ENCODE measurements around the gene MGAT4A. TPM values are rescaled to one million over a fixed set of nuclear protein-coding genes. Genes with fewer than 3 reads are reported as not detected.
A peak's percentile ranks its signal among the peaks of the same experiment; 100 is the strongest.

The MGAT4A gene
- total and polyA plus RNA-seq, 10 of the 15 experiments (the other 5 are each of a cell fraction or from before 2014, with no cell fraction given) = 4.3 to 23.4 (median 13.6) TPM

DNA sequence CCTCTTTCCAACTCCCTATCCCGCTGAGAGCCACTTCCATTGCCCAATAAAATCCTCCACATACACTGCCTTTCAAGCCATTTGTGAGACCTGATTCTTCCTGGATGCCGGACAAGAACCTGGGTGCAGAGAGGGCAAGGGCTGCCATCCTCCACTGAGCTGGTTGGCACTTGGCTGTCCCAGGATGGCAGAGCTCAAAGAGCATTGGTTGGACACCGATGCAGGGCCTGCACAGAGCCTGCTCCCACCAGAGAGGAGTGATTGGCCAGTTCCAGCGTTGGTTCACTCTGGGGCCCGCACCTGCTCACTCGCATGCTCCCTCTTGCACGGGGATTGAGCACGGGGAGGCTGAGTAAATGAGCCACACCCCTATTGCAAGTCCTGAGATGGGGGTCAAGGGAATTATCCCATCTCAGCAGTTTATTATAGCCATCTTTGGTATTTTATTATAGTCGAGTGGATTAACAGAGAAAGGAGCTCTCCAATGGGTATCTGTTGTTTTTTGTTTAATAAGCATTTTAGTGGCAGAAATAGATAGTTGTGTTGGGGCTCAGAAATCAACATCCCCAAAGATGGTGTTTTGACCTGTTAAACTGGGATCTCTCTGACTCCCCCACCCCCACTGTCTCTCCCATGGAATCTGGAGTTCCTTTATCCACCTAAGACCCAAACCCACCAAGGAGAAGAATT is 19.8 kb upstream of the MGAT4A start (continued):
- TF ChIP-seq GABPA (IDR thresholded peaks at IDR 0.05; ENCODE audit: low read depth) (no peak), SUZ12 (IDR thresholded peaks at IDR 0.05; ENCODE audit: unreplicated experiment) (no peak), ATF7 (IDR thresholded peaks at IDR 0.05; ENCODE audit: low read depth) (no peak), NRF1 (conservative IDR thresholded peaks at IDR 0.05; ENCODE audit: low read depth, low read length) (no peak)

DNA sequence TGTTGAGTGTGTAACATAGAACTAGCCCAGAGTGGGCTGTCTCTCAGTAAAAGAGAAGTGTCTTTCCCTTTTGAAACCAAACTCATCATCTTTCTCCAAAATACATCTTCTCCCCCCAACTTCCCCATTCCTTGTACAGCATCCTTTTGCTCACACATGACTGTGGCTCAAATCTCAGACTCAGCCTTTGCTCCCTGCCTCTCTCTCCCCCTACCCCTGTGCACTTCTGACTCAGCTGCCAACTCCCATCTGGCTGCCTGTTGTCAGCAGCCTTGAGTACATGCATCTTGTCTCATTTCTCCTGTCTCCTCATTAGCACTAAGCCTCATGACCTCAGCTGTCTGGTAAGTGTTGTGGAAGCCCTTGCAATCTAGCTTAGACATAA is 18.1 kb upstream of the MGAT4A start:
- Histone ChIP-seq H3K9me3 (replicated peaks; ENCODE audit: control insufficient read depth, insufficient read depth, low read length) (peaks cover 2% of the 10 kb centered on the region; the same call in 2 of the 3 replicates), H3K27ac (ENCODE audit: control insufficient read depth, insufficient read depth) (no peak overlapping the region), H3K36me3 (ENCODE audit: control insufficient read depth in 2 of 2, insufficient read depth in 2 of 2, low read length in 1 of 2) (no peaks in the 10 kb centered on the region), H2AFZ (ENCODE audit: control insufficient read depth, low read depth, low read length) (no peak overlapping the region), H4K20me1 (ENCODE audit: control insufficient read depth, insufficient read depth) (no peaks in the 10 kb centered on the region), H3K27me3 (replicated peaks in 1 of 2; ENCODE audit: control insufficient read depth in 2 of 2, insufficient read depth in 2 of 2, low read length in 1 of 2) (no peaks in the 10 kb centered on the region), H3K79me2 (ENCODE audit: control insufficient read depth, insufficient read depth, low read length) (no peaks in the 10 kb centered on the region), H3K4me1 (ENCODE audit: control insufficient read depth, insufficient read depth, low read length) (peaks cover 23% of the 10 kb centered on the region), H3K4me3 (peak overlapping the region; percentile 37; the same call in 1 of the 2 replicates), H3K4me2 (ENCODE audit: control insufficient read depth, insufficient read depth) (peak overlapping the region; percentile 51), H3K9ac (ENCODE audit: control insufficient read depth, insufficient read depth, low read length) (no peak overlapping the region)
- SMC1A ChIA-PET (ENCODE audit: uncharacterized antibody, unreplicated experiment) = interaction anchor here (0.7 to 2.5 kb wide), 3 partner anchors 9 to 79 kb away, joined by 4 to 14 read pairs (median 5); no protein-coding TSS in a partner anchor
- CTCF ChIA-PET = interaction anchor here (0.7 kb wide), 1 partner anchor 10 kb away, joined by 3 read pairs; no protein-coding TSS in a partner anchor
- RAD21 ChIA-PET (ENCODE audit: unreplicated experiment) = no interaction called here
- POLR2A ChIA-PET = no interaction called here
- no TSS peak for BruUV-seq (replicated peaks)
- ATAC-seq (peak; percentile 86), FAIRE-seq (no peak), DNase-seq (ENCODE audit: low read depth, low spot score) (no peak)
- in situ Hi-C loops (cut with MboI) = no loop called here
- intact Hi-C loops (cut with micrococcal nuclease; ENCODE audit: unreplicated experiment) = no loop called here
- TF ChIP-seq HCFC1 (IDR thresholded peaks at IDR 0.05; ENCODE audit: low read length) = no peak
- TF ChIP-seq ETV6 (conservative IDR thresholded peaks at IDR 0.05 in 1 of 2, IDR thresholded peaks at IDR 0.05 in 1 of 2; ENCODE audit: borderline replicate concordance in 1 of 2, low read depth in 1 of 2) = 0 out of 4 replicates have a peak, but pooled peaks of 1 of the 2 experiments have one; percentile 19
- TF ChIP-seq YBX1 (IDR thresholded peaks at IDR 0.05) = no peak
- no peak for TF ChIP-seq EGR1 (IDR thresholded peaks at IDR 0.05; ENCODE audit: borderline replicate concordance in 1 of 2, low read depth in 2 of 2, low read length in 2 of 2)
- no peak for TF ChIP-seq BRCA1 (IDR thresholded peaks at IDR 0.05; ENCODE audit: low read depth, low read length)
- TF ChIP-seq, protein P1, sequence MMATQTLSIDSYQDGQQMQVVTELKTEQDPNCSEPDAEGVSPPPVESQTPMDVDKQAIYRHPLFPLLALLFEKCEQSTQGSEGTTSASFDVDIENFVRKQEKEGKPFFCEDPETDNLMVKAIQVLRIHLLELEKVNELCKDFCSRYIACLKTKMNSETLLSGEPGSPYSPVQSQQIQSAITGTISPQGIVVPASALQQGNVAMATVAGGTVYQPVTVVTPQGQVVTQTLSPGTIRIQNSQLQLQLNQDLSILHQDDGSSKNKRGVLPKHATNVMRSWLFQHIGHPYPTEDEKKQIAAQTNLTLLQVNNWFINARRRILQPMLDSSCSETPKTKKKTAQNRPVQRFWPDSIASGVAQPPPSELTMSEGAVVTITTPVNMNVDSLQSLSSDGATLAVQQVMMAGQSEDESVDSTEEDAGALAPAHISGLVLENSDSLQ (IDR thresholded peaks at IDR 0.05) = no peak
- TF ChIP-seq EED (IDR thresholded peaks at IDR 0.05; ENCODE audit: low read depth) = peak; percentile 92
- no peak for TF ChIP-seq FOXK2 (IDR thresholded peaks at IDR 0.05)
- TF ChIP-seq SIX5 (IDR thresholded peaks at IDR 0.05; ENCODE audit: low read depth, low read length, severe bottlenecking) = no peak
- TF ChIP-seq RAD21 (IDR thresholded peaks at IDR 0.05; ENCODE audit: insufficient read depth, low read depth, low read length) = no peak
- peak; percentile 40; the same call in 1 of the 2 replicates for TF ChIP-seq ZBED1 (IDR thresholded peaks at IDR 0.05; ENCODE audit: borderline replicate concordance)
- no peak for TF ChIP-seq HDGF (IDR thresholded peaks at IDR 0.05)
- no peak for TF ChIP-seq NBN (IDR thresholded peaks at IDR 0.05)
- no peak for TF ChIP-seq NRF1 (conservative IDR thresholded peaks at IDR 0.05; ENCODE audit: low read depth, low read length)
- TF ChIP-seq, protein P2, sequence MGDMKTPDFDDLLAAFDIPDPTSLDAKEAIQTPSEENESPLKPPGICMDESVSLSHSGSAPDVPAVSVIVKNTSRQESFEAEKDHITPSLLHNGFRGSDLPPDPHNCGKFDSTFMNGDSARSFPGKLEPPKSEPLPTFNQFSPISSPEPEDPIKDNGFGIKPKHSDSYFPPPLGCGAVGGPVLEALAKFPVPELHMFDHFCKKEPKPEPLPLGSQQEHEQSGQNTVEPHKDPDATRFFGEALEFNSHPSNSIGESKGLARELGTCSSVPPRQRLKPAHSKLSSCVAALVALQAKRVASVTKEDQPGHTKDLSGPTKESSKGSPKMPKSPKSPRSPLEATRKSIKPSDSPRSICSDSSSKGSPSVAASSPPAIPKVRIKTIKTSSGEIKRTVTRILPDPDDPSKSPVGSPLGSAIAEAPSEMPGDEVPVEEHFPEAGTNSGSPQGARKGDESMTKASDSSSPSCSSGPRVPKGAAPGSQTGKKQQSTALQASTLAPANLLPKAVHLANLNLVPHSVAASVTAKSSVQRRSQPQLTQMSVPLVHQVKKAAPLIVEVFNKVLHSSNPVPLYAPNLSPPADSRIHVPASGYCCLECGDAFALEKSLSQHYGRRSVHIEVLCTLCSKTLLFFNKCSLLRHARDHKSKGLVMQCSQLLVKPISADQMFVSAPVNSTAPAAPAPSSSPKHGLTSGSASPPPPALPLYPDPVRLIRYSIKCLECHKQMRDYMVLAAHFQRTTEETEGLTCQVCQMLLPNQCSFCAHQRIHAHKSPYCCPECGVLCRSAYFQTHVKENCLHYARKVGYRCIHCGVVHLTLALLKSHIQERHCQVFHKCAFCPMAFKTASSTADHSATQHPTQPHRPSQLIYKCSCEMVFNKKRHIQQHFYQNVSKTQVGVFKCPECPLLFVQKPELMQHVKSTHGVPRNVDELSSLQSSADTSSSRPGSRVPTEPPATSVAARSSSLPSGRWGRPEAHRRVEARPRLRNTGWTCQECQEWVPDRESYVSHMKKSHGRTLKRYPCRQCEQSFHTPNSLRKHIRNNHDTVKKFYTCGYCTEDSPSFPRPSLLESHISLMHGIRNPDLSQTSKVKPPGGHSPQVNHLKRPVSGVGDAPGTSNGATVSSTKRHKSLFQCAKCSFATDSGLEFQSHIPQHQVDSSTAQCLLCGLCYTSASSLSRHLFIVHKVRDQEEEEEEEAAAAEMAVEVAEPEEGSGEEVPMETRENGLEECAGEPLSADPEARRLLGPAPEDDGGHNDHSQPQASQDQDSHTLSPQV (IDR thresholded peaks at IDR 0.05) = no peak
- TF ChIP-seq NFIC (IDR thresholded peaks at IDR 0.05; ENCODE audit: low read depth, low read length) = peak; percentile 41; the same call in 1 of the 2 replicates

Measured in GM12878 (cell line).